ENCODE measurements around the gene RIMS3. TPM values are rescaled to one million over a fixed set of nuclear protein-coding genes. Genes with fewer than 3 reads are reported as not detected.
"Not testable (repeated sequence)": the region's sequence is repeated elsewhere in the genome, so short reads cannot be mapped to it uniquely, and the experiment has no call there.

RIMS3 gene
- polyA plus RNA-seq (ENCODE audit: insufficient read length in 3 of 3), result 1 to 10 TPM; 1.7 to 2.0 (median 1.9) TPM

GRCh38 chr1:40665335-40666171 is at the start of gene RIMS3:
Gene RIMS3, minus strand, starts transcription at chr1:40665682. Its CDS starts 23,757 bp downstream, at chr1:40641925.
- DNase-seq (ENCODE audit: low read depth in 3 of 3, low spot score in 2 of 3), result peak; percentile 25 to 36 (median 31)

DNA sequence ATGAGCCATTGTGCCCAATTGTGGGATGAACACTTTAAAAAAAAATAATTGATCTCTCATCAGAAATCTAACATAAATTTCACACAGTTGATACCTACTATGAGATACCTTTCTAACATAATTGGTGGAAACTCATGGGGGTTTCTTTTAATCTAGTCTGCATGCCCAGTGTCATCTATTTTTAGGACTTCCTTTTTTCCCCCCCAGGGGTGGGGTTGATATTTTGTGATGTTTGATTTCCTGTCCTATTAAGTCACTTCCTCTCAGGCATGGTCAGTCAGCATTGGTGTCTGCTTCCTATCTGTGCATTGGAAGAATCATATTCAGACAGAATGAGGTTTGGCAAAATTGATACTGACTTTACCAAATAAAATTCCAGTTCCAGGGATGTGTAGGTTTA is 47.5 kb upstream of the RIMS3 start:
- no peak for DNase-seq (ENCODE audit: low read depth in 3 of 3, low spot score in 2 of 3)

DNA sequence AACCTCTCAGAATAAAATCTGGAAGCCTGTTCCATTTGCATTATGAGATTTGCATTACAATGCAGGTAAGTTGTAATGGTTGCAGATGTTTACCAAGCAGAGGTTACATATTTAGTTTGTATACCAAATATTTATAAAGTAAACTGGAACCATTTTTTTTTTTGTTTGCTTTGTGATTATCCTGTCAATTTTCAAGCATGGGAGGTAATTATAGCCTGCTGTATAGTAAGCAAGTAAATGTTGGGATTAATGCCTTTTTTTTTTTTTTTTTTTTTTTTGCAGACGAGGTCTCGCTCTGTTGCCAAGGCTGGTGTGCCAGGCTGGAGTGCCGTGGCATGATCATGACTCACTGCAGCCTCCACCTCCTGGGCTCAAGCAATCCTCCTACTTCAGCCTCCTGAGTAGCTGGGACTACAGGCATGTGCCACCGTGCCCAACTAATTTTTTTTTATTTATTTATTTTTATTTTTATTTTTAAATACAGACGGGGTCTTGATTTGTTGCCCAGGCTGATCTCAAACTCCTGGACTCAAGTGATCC is 47.0 kb upstream of the RIMS3 start:
- no peak for DNase-seq (ENCODE audit: low read depth in 3 of 3, low spot score in 2 of 3)

DNA sequence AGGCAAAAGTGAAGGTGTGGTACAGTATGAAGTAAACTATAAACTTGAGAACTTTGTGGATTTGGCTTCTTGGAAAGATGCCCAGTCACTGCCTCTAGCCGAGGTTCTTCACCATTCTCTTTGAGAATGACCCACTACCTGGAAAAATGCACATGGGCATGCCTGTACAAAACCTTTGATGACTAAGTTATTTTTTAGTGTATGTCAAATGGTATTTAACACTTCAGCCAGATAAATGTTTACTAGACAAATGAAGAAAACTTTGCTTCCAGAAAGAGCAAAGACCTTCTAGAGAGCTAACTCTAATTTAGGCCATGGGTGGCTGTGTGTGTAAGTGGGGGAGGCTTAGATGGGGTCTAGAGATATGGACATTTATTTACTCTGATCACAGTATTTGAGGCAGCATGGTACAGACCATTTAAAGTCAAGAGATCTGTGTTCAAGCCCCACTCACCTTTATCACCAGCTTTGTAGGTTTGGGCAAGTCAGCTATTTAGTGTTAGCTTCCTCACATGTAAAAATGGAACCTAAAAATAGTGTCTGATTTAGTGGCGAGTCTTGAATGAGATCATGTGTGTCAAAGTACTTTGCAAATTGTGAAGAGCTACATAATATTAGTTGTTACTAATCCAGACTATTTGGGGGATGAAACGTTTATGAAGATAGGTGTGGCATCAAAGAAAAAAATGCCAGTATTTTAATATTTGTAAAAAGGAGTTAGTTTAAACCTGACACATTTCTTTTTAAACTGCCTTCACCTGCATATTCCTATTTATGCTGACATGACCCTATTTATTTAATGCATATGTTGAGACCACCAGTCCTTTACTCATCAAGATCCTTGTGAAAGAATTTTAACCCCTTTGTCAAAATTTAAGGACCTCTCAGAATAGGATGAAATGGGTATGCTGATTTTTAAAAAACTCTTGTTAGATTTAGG is 46.3 kb upstream of the RIMS3 start:
- DNase-seq (ENCODE audit: low read depth in 3 of 3, low spot score in 2 of 3), result no peak

DNA sequence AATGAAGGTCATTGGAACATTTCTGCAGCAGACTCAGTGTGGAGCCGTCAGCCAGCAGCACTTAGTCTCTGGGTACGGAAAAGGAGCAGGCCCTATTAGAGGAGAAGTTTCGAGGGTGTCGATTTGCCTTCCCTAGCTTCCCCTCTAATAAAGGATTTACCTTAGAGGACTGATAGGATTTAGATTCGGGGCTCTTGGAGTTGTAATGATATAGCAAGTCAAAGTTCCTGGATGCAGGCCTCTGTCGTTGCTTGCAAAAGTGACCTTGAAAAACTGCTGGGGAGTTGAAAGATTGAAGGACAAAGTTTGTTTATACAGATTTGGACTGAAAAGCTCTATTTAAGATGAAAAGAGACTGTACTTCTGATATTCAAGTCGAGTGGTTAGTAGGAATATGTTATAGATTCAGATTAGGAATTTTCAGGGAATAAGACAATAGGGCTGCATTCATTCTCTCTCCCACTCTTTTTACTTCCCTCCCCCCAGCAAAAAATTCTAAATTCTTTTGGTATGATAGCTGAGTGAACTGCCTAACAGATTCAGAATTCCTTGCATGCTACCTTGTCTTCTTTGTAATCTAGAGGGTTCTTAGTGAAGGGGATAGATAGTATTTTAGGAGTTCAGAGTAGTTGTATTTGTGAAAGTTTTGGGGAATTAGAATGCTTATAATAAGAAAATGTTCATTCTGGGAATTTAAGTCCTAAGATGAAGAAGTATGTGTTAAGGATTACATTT is 45.3 kb upstream of the RIMS3 start:
- no peak for DNase-seq (ENCODE audit: low read depth in 3 of 3, low spot score in 2 of 3)

DNA sequence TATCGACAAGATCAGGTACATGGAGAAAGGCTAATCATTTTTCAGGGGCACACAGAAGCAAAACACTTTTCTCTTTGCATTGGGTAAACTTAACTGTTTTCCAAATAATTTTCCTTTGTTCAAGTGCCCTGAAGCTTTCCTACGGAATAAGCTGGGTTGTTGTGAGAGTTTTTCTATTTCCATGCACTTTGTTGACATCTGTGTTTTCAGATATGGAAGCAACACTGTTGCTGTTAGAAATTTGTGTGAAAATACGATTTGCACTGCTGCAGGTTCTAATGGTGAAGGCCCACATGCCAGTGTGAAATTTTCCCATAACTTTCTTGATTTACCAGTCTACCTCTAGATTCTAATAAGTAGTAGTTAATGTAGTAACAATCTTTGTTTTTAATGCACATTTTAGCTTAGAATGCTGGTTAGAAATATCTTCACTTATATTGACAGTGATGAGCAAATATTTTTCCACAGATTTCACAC is 44.4 kb upstream of the RIMS3 start:
- DNase-seq (ENCODE audit: low read depth in 3 of 3, low spot score in 2 of 3), result no peak

- DNase-seq (ENCODE audit: low read depth in 3 of 3, low spot score in 2 of 3), result peak in 2 of 3 donors; percentile 91
Measured at GRCh38 chr1:40709100-40709801, 43.8 kb upstream of the RIMS3 start.

DNA sequence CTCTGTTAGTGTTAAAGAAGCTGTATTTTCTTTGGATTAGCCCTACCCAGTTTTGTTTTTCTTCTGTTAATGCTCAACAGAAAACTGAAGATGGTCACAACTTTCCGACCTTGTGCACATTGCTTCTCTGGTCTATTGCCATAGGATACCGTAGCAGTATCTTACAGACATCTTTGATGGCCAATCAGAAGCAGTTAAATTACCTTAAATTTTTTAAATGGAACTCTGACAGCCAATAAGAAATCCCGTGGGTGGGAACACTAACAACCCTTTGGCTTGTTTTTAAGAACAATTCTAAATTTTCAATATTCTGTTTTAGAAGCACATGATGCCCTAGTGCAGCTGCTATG is 43.2 kb upstream of the RIMS3 start:
- peak in 2 of 3 donors; percentile 69 to 81 for DNase-seq (ENCODE audit: low read depth in 3 of 3, low spot score in 2 of 3)

DNA sequence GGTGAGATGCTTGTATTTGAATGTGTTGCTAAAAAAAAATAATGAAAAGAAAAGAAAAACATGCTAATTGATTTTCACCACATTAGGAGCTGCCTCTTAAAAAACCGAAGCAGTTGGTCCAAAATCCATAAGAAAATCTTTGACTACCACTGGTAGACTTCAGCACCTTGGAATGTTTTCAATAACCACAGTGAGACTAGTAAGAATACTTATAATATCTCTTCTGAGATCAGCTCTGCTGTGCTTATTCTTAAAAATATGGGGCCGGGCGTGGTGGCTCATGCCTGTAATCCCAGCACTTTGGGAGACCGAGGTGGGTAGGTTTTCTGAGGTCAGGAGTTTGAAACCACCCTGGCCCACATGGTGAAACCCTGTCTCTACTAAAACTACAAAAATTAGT is 41.1 kb upstream of the RIMS3 start:
- no peak for DNase-seq (ENCODE audit: low read depth in 3 of 3, low spot score in 2 of 3)

DNA sequence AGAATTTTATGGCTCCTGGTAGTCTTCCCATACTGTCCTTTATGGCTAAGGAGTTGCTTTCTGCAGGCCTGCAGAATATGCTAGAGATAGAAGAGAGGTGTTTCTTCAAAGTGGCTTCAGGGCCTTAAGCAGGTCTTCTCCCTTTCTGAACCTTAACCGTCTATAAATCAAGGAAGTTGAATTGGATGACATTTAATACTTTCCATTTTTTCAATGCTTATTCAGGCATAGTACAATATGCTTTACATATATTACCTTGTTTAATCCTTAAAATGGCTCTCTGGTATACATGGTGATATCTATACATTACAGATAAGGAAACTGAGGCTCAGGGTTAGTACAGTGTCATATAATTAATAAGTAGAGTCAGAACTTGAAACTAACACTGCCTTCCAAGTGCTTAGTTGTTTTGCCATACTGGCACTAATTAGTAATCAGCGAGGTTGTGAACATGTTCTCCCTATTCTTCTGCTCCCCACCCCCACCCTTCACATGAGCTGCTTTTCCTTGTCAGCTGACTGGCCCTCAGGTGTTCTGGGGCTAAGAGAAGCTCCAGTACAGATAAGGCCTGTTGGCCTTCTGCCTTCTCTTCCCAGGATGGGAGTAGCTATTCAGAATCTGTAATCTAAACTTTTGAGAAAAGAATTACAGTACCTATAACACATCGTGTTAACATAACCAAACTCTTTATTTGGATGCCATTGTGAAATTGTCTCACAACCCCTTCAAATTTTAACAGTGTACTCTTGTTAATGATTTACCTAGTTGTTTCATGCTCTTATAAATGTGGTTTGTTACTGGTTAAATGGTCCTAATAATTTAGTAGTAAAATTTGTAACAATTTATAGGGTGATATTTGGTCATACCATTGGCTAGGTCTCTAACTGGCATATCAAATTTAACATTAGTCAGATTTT is 39.6 kb upstream of the RIMS3 start:
- DNase-seq (ENCODE audit: low read depth in 3 of 3, low spot score in 2 of 3), result no peak

- DNase-seq (ENCODE audit: low read depth in 3 of 3, low spot score in 2 of 3), result no peak
Measured at GRCh38 chr1:40703316-40703715, 37.8 kb upstream of the RIMS3 start.

DNA sequence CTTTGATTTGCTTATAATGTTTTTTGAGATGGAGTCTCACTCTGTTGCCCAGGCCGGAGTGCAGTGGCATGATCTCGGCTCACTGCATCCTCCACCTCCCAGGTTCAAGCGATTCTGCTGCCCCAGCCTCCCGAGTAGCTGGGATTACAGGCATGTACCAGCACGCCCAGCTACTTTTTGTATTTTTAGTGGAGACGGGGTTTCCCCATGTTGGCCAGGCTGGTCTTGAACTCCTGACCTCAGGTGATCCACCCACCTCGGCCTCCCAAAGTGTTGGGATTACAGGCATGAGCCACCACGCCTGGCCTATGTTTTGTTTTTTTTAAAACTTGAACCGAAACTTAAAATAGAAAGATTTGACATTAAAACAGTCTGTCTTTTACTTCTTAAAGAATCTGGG is 37.3 kb upstream of the RIMS3 start:
- DNase-seq (ENCODE audit: low read depth in 3 of 3, low spot score in 2 of 3), result not testable (repeated sequence)

DNA sequence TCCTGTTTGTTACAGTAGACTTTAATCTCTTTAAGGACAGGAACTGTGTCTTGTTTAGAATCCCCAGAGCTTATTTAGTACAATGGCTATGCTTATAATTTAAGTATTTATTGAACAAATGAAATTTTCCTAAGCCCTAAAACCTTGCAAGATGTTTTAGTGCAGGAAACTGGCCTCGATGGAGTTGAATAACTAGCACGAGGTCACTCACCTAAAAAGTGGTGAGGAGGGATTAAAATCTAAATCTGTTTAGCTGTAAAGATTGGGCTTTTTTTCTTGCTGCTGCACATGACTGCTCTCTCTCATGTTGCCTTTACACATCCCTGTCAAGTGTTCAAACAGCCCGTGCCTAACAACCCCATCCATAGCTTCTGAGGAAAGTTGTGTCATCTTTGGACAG is 36.2 kb upstream of the RIMS3 start:
- no peak for DNase-seq (ENCODE audit: low read depth in 3 of 3, low spot score in 2 of 3)

GRCh38 chr1:40699787-40700186 is 34.3 kb upstream of the RIMS3 start:
- no peak for DNase-seq (ENCODE audit: low read depth in 3 of 3, low spot score in 2 of 3)

GRCh38 chr1:40697436-40697835 is 32.0 kb upstream of the RIMS3 start:
- no peak for DNase-seq (ENCODE audit: low read depth in 3 of 3, low spot score in 2 of 3)

- no peak for DNase-seq (ENCODE audit: low read depth in 3 of 3, low spot score in 2 of 3)
Measured at GRCh38 chr1:40696294-40696693, 30.8 kb upstream of the RIMS3 start.

- DNase-seq (ENCODE audit: low read depth in 3 of 3, low spot score in 2 of 3), result no peak
Measured at GRCh38 chr1:40694353-40694874, 28.9 kb upstream of the RIMS3 start.

GRCh38 chr1:40693425-40693824 is 27.9 kb upstream of the RIMS3 start:
- DNase-seq (ENCODE audit: low read depth in 3 of 3, low spot score in 2 of 3), result no peak
